Natural killer cell treated with Interleukin-12 subunit alpha and Interleukin-12 subunit beta and Interleukin-15 and Interleukin-18, amount 100 ng/mL, for 72 hours (primary cell): Measurements from ENCODE around the gene GPR141. TPM values are rescaled to one million over a fixed set of nuclear protein-coding genes. Genes with fewer than 3 reads are reported as not detected.

Experiments
- total RNA-seq, 2 donors: library from RNA; stranded (reverse); gene quantifications; one replicate each; pipeline ENCODE4 v1.2.3, GENCODE V29; 2022

The GPR141 gene
- total RNA-seq, 2 donors from 2014 or later = 1.2 TPM; not detected in 1

Other genes with a start within 250 kb of the GPR141 start
- gene ELMO1, start 234.9 kb upstream of the GPR141 start, total RNA-seq = 100 to 1,000 TPM in 1 of 2 donors, 10 to 100 TPM in 1; 36.8 to 103 TPM
- gene NME8, start 164.8 kb downstream of the GPR141 start, total RNA-seq = not detected
- gene SFRP4, start 233.1 kb downstream of the GPR141 start, total RNA-seq = not detected
- gene EPDR1, start 236.9 kb downstream of the GPR141 start, total RNA-seq = 1 to 10 TPM; 2.6 to 3.3 TPM